ENCODE results near the gene DHX40.

GRCh38 chr17:59611503-59611902 is 46.1 kb downstream of the DHX40 start:
- TF ChIP-seq CTCF (IDR thresholded peaks at IDR 0.05) (no peak), JUND (IDR thresholded peaks at IDR 0.05) (no peak), EZH2phosphoT487 (IDR thresholded peaks at IDR 0.05; ENCODE audit: borderline replicate concordance, low read depth) (no peak), EP300 (IDR thresholded peaks at IDR 0.05; ENCODE audit: borderline replicate concordance in 1 of 2, low read depth in 1 of 2, low read length in 1 of 2) (no peak), NRF1 (IDR thresholded peaks at IDR 0.05; ENCODE audit: low read depth, low read length) (no peak), FOXJ3 (CRISPR knock-in tag; IDR thresholded peaks at IDR 0.05) (no peak), GATA2 (CRISPR knock-in tag; IDR thresholded peaks at IDR 0.05) (no peak)

Data from SK-N-SH (cell line).